GM21786 (cell line): Measurements from ENCODE around the gene NDUFB4.
"Not testable (repeated sequence)": the region's sequence is repeated elsewhere in the genome, so short reads cannot be mapped to it uniquely, and the experiment has no call there.

Experiments
- ATAC-seq: cut with Tn5 transposase; IDR thresholded peaks from one replicate; pipeline ENCODE4 v1.9.1; 2021; ENCODE audit not compliant: unreplicated experiment

NDUFB4 gene

DNA sequence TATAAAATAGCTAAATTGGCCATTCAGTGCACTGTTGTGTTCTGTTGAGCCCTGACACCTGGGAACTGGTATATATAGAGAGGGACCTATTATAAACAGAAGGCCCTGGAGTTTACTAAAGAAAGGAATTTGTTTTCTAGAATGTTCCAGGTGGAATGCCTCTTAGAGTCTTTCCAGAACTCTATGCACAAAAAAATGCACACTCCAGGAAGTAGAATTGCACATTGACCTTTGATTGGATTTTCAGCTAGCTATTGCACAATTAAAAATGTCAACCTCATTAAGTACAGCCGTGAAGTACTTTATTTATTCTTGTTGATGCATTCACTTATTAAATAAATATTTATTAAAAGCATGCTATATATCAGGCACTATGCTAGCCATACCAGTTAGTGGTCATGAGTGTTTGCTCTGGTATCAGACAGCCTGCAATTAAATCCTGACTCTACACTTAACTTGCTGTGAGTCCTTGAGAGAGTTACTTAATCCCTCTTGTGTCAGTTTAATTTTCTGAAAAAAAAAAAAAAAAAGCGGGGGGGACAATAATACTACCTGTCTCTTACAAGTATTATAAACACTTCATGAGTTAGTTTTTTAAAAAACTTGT lies 40.8 kb downstream of the NDUFB4 start:
- no peak for ATAC-seq

DNA sequence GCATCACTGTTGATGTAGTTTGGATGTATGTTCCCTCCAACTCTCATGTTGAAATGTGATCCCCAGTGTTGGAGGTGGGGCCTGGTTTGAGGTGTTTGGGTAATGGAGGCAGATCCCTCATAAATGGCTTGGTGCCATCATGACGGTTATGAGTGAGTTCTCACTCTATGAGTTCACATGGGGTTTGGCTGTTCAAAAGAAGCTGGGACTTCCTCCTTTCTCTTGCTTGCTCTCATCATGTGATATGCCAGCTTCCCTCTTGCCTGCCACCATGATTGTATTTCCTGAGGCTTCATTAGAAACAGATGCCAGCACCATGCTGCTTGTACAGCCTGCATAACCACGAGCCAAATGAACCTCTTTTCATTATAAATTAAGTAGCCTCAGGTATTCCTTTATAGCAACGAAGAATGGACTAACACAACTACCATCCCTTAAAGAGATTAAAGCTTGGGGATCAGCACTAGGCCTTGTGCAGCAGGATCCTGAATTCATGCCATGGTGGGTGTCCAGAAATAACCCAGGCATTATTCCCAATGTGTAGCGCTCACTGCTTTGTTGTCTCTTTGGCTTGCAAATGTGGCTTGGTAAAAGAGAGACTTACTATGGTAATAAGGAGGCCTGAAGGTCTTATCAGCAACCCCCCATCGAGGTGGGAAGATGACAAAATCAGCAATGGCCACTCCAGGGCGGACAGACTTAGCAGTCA lies 41.9 kb downstream of the NDUFB4 start:
- no peak for ATAC-seq

DNA sequence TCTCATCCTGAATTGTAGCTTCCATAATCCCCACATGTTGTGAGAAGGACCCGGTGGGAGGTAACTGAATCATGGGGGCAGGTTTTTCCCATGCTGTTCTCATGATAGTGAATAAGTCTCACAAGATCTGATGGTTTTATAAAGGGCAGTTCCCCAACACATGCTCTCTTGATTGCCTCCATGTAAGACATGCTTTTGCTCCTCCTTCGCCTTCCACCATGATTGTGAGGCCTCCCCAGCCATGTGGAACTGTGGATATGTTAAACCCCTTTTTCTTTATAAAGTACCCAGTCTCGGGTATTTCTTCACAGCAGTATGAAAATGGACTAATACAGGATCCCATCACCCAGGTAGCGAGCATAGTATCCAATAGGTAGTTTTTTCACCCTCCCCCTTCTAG lies 42.7 kb downstream of the NDUFB4 start:
- not testable (repeated sequence) for ATAC-seq

DNA sequence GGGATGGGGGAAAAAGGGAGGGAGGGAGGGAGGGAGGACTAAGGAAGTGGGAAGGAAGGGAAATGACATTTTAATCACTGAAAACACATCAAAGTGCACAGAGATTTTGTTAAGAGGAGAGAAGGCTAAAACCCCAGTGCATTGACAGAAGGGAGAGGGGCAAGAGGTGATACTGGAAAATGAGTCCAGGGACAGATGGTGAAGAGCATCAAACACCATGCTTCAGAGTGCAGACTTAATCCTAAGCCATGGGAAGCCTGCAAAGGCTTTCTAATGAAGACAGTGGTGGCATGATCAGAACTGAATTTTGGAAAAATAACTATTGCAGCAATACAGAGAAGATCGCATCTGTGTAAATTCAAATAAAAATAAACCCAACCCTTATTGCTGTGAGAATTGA lies 44.1 kb downstream of the NDUFB4 start:
- no peak for ATAC-seq

DNA sequence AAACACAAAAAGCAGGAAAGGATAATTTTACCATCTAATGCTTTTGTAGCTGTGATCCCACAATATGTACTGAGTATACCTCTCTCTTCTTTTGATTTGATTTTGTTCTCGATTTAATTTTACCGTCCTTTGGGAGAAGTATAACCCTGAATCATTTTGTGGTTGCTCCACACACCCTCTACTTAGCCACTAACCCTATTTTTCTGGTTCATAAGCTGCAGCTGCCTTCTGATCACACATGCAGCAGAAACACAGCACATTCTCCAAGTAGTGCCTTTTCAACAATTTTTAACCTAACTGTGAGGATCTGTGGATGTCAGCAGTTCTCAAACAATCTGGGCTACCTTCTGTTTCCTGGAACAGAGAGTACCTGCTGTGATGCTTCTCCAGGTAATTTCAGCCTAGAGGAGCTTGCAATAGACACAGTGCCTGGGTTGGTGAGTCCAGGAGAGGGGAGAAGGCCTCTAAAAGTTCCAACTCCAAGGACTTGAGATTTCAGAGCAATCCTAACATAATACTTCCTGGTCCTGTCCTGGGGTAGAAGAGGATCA lies 45.6 kb downstream of the NDUFB4 start:
- ATAC-seq = no peak

DNA sequence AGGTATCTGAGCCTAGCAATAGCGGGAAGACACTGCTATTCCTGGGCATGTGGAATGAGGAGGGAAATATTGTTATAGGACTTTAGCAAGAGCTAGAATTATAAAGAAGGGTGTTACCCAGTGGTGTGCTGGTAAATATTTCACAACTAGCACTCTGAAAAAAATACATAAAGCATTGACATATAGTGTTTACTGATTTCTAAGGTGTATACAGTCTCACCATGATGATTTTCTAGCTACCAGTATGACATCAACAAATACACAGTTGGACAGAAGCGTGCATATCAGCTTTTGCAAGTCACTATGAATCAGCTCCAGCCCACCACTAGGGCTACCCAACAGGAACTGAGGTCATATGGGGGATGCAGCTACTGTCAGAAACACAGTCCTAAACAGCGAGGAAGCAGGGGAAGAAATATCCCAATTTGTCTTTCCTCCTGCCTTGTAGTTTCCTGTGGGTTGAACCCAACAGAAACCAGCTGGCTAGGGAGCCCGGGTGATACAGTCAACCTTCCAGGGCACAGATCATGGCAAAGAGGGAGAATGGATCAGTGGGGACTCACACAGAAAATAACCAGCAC lies 46.3 kb downstream of the NDUFB4 start:
- ATAC-seq = no peak

DNA sequence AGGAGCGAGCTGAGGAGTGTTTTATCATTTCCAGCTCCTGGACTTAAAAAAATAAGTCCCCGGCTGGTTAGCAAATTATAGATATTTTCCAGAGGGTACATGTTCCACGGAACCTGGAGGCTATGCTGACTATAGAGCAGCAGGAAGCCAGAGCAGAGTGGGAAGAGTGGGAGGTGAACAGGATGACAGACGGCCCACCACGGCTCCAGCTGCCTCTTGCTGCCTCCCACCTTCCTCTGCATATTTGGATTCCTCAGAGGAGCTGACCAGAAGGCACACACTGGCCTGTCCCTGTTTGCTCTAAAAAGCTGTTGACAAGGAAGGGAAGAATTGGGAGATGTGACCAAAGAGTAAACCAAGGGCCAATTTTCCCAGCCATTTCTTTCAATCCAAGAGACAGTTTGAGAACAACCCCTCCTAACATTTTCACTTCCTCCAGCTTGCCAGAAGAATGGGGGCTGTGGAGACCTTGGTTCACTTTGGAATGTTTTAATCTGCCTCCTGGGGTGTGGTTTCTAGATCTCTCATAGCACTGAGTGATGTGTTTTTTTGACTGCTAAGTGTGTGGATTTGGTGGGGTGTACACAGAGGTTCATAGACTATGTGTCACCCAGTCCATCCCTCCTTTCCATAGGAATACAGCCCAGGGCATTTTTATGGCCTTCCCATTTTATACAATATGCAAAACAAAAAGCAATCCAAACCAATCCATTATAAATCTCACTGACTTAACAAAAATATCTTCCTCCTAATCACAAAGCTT lies 49.1 kb downstream of the NDUFB4 start:
- no peak for ATAC-seq

DNA sequence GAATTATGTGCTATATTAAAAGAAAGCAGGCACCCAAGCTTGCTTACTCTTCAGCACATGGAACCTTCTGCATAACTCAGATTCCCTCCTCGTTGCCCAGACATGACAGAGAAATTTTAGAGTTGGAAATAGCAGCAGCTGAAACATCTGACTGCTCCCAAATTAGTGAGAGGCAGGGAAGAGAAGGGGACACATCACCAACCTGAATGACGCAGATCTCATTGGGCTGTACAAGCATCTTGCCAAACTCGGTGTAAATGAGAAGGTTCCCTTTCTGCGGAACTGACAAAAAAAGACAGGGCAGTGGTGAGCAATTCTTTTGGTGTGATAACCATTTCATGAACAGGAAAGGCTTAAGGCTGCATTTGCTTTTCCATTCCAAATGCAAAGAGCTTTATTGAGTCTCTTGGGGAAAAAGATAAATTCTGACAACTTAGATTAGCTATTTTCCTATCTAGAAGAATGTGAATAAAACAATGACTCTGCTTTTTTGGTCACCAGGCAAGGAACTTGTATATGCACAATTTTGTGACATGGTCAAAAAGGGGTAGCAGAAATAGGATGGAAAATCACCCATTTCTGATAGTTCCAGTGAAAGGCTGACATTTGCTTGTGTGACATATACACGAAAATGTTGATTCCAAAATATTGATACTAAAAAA lies 50.8 kb downstream of the NDUFB4 start:
- no peak for ATAC-seq

DNA sequence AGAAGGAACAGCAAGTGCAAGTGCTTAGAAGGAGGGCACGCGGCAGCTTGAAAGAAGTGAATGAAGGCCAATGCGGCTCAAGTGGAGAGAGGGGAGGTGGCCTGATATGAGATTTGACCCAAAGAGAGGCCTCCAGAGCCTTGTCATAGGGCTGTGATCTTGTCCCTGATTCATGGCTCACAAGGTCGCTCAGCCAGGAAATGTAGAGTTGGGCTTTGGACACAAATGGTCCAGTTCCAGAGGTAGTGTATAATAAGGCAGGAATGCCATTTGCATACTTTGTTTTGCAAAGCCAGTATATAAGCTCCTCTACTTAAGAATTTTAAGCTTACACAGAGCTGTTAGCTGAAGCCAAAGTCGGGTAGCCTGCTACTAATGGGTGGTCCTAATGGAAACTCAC lies 52.2 kb downstream of the NDUFB4 start:
- no peak for ATAC-seq

DNA sequence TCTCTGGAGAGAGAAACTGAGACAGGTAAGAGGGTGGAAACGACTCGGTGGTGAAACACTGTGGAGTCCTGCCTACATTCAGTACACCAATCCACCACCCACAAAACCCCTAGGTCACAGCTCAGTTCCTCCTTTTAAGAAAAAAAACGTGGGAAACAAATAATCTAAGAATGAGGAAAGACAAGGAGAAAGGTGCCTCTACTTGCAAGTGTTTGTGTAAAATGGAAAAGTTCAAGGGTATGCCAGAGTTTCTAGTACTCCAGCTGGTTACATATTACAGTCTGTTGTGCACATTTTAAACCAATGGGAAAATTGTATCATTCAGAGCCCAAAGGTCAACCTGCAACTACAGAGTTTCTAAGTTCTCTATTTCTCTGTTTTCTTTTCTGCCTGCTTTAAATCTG lies 53.7 kb downstream of the NDUFB4 start:
- ATAC-seq = no peak

DNA sequence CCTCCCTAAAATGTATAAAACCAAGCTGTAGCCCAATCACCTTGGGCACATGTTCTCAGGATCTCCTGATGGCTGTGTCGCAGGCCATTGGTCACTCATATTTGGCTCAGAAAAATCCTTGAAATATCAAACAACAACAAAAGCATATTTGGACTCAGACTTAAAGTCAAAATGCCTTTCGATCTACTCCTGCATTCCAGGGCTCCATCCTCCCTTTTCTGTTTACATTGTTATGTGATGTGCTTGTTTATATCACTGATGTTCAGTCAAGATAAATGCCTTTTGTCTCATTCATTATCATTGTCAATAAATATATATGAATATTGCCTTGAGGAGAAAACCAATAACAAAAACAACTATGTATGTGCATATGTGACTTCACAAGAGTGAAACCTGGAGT lies 54.2 kb downstream of the NDUFB4 start:
- ATAC-seq = no peak
